HEK293 (cell line): ENCODE results near the gene STARD8.
A peak's percentile ranks its signal among the peaks of the same experiment; 100 is the strongest.

Source experiments
- CTCF ChIA-PET: fragments of 350-600 bp; formaldehyde crosslinking; extraction: SDS; loops from one replicate; lab custom pipeline; 2021; ENCODE audit warnings: antibody characterized with exemption; lab: Yijun Ruan, JAX
- POLR2A ChIA-PET: fragments of 300-600 bp; formaldehyde crosslinking; extraction: SDS; loops from one replicate; lab custom pipeline; 2020; ENCODE audit warnings: antibody characterized with exemption, inconsistent platforms; lab: Yijun Ruan, JAX
- H3K27ac ChIP-seq: fragments of 200-500 bp; sonication (Bioruptor generic); 2 replicates; pipeline ENCODE4 v1.5.1; 2014; ENCODE audit warnings: low read depth, low read length, control low read depth, inconsistent platforms; ENCODE audit errors: extremely low read depth
- H3K36me3 ChIP-seq, 2 experiments: fragments of 200-500 bp in 1 of 2; sonication (Bioruptor generic) in 1 of 2; 1 replicate in 1 of 2; 2 replicates in 1 of 2; pipeline ENCODE4 v1.5.1; 2014 to 2017; ENCODE audit warnings: inconsistent platforms in 2 of 2, low read length in 2 of 2; ENCODE audit not compliant: control insufficient read depth in 2 of 2, insufficient read depth in 1 of 2
- H3K4me1 ChIP-seq: fragments of 200-500 bp; sonication (Bioruptor generic); 2 replicates; pipeline ENCODE4 v1.5.1; 2014; ENCODE audit warnings: mild to moderate bottlenecking, low read length, inconsistent platforms; ENCODE audit not compliant: control insufficient read depth, insufficient read depth
- H3K4me3 ChIP-seq: 2 replicates; pipeline ENCODE4 v1.5.1; 2011; ENCODE audit warnings: low read depth, mild to moderate bottlenecking, control low read depth, low read length, moderate library complexity
- H3K9me3 ChIP-seq: fragments of 200-500 bp; sonication (Bioruptor generic); 2 replicates; pipeline ENCODE4 v1.5.1; 2014; ENCODE audit warnings: low read depth, low read length, inconsistent platforms; ENCODE audit not compliant: control insufficient read depth, insufficient read depth
- INSM2 ChIP-seq: fragments of 450-650 bp; formaldehyde crosslinking; IDR thresholded peaks from 2 replicates; pipeline ENCODE4 v1.5.1; 2016; ENCODE audit warnings: missing biosample characterization, missing genetic modification characterization
- KLF10 ChIP-seq: fragments of 450-650 bp; IDR thresholded peaks from 2 replicates; pipeline ENCODE4 v1.5.1; 2018; ENCODE audit warnings: missing biosample characterization, mild to moderate bottlenecking, missing genetic modification characterization
- KLF17 ChIP-seq: fragments of 450-650 bp; formaldehyde crosslinking; IDR thresholded peaks from 2 replicates; pipeline ENCODE4 v1.5.1; 2016; ENCODE audit warnings: missing biosample characterization, missing genetic modification characterization
- KLF9 ChIP-seq: fragments of 450-650 bp; formaldehyde crosslinking; IDR thresholded peaks from 2 replicates; pipeline ENCODE4 v1.5.1; 2016; ENCODE audit warnings: missing biosample characterization, missing genetic modification characterization, low read depth
- OSR2 ChIP-seq: fragments of 450-650 bp; formaldehyde crosslinking; IDR thresholded peaks from 2 replicates; pipeline ENCODE4 v1.5.1; 2016; ENCODE audit warnings: missing biosample characterization, missing genetic modification characterization
- TCF7L2 ChIP-seq: IDR thresholded peaks from 2 replicates; pipeline ENCODE4 v1.6.1; 2011; ENCODE audit warnings: low read depth, mild to moderate bottlenecking, inconsistent platforms, low read length, moderate library complexity, borderline replicate concordance
- YY2 ChIP-seq: fragments of 450-650 bp; formaldehyde crosslinking; IDR thresholded peaks from 2 replicates; pipeline ENCODE4 v1.5.1; 2016; ENCODE audit warnings: missing biosample characterization, missing genetic modification characterization
- ZIC2 ChIP-seq: fragments of 450-650 bp; formaldehyde crosslinking; IDR thresholded peaks from 2 replicates; pipeline ENCODE4 v1.5.1; 2016; ENCODE audit warnings: missing biosample characterization, missing genetic modification characterization
- ZNF155 ChIP-seq: fragments of 450-650 bp; formaldehyde crosslinking; IDR thresholded peaks from 2 replicates; pipeline ENCODE4 v1.5.1; 2016; ENCODE audit warnings: missing biosample characterization, missing genetic modification characterization
- ZNF16 ChIP-seq: fragments of 450-650 bp; formaldehyde crosslinking; IDR thresholded peaks from 2 replicates; pipeline ENCODE4 v1.5.1; 2016; ENCODE audit warnings: low read depth, missing biosample characterization, missing genetic modification characterization
- ZNF280C ChIP-seq: fragments of 450-650 bp; formaldehyde crosslinking; IDR thresholded peaks from 2 replicates; pipeline ENCODE4 v1.5.1; 2016; ENCODE audit warnings: missing biosample characterization, missing genetic modification characterization
- ZNF324 ChIP-seq: fragments of 450-650 bp; formaldehyde crosslinking; IDR thresholded peaks from 2 replicates; pipeline ENCODE4 v1.5.1; 2016; ENCODE audit warnings: missing biosample characterization, missing genetic modification characterization
- ZNF423 ChIP-seq: fragments of 450-650 bp; formaldehyde crosslinking; IDR thresholded peaks from 2 replicates; pipeline ENCODE4 v1.5.1; 2016; ENCODE audit warnings: missing biosample characterization, missing genetic modification characterization
- ZNF549 ChIP-seq: fragments of 450-650 bp; IDR thresholded peaks from 2 replicates; pipeline ENCODE4 v1.5.1; 2018; ENCODE audit warnings: missing biosample characterization, missing genetic modification characterization, mild to moderate bottlenecking, inconsistent platforms, moderate library complexity
- ZNF585B ChIP-seq: fragments of 450-650 bp; formaldehyde crosslinking; IDR thresholded peaks from 2 replicates; pipeline ENCODE4 v1.5.1; 2016; ENCODE audit warnings: missing biosample characterization, missing genetic modification characterization
- ZNF600 ChIP-seq: fragments of 450-650 bp; formaldehyde crosslinking; IDR thresholded peaks from 2 replicates; pipeline ENCODE4 v1.5.1; 2016; ENCODE audit warnings: missing biosample characterization, missing genetic modification characterization
- ZNF626 ChIP-seq: fragments of 450-650 bp; sonication (Bioruptor Pico); formaldehyde crosslinking; IDR thresholded peaks from 2 replicates; pipeline ENCODE4 v1.5.1; 2018; ENCODE audit warnings: missing biosample characterization, missing genetic modification characterization, inconsistent platforms
- ZNF776 ChIP-seq: fragments of 450-650 bp; formaldehyde crosslinking; IDR thresholded peaks from 2 replicates; pipeline ENCODE4 v1.5.0; 2017; ENCODE audit warnings: missing biosample characterization, missing genetic modification characterization, borderline replicate concordance
- ZNF785 ChIP-seq: fragments of 450-650 bp; formaldehyde crosslinking; IDR thresholded peaks from 2 replicates; pipeline ENCODE4 v1.5.1; 2016; ENCODE audit warnings: missing biosample characterization, missing genetic modification characterization
- ZSCAN16 ChIP-seq: fragments of 450-650 bp; formaldehyde crosslinking; IDR thresholded peaks from 2 replicates; pipeline ENCODE4 v1.5.1; 2016; ENCODE audit warnings: missing biosample characterization, missing genetic modification characterization
- TF ChIP-seq, protein P1 (sequence below): fragments of 450-650 bp; formaldehyde crosslinking; IDR thresholded peaks from 2 replicates; pipeline ENCODE4 v1.5.1; 2016; ENCODE audit warnings: missing biosample characterization, missing genetic modification characterization
- TF ChIP-seq, protein P2 (sequence below): fragments of 450-650 bp; formaldehyde crosslinking; IDR thresholded peaks from 2 replicates; pipeline ENCODE4 v1.5.1; 2017; ENCODE audit warnings: missing biosample characterization, missing genetic modification characterization

Gene STARD8

DNA sequence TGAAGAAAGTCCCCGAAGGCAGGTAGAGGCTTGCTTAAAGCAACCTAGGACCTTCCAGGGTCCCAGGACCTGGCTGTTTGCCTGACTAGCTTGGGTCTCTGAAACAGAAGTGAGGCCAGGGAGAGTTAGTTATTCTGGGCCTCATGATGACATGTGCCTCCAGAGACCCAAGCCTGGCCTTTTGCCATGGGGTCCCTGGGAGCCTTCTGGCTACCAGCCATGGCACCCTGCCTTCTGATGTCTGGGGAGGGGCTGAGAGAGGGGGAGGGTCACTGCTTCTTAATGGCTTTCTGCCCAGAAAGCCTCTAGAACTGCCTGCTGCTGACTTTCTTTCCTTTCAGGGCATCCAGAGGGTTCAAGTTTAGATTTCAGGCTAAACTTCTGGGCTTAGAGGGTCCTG is 1.0 kb upstream of the STARD8 start:
- TF ChIP-seq ZNF600 (tag by site-specific recombination), result no peak
- TF ChIP-seq ZIC2 (tag by site-specific recombination), result peak; percentile 29; the same call in 1 of the 2 replicates
- no peak for TF ChIP-seq ZNF423 (tag by site-specific recombination)
- no peak for TF ChIP-seq ZNF155 (tag by site-specific recombination)
- TF ChIP-seq YY2 (tag by site-specific recombination), result no peak
- no peak for TF ChIP-seq ZNF549
- no peak overlapping the region for H3K4me3 ChIP-seq
- no peak overlapping the region for H3K27ac ChIP-seq
- peaks cover 2% of the 10 kb centered on the region; the same call in 1 of the 2 replicates for H3K4me1 ChIP-seq
- ChIA-PET CTCF (no interaction called here), POLR2A (no interaction called here)
- H3K9me3 ChIP-seq, result no peaks in the 10 kb centered on the region
- no peaks in the 10 kb centered on the region for H3K36me3 ChIP-seq

GRCh38 chrX:68648960-68649359 is 1.5 kb downstream of the STARD8 start:
- no peak overlapping the region for H3K4me3 ChIP-seq
- no peaks in the 10 kb centered on the region for H3K36me3 ChIP-seq
- H3K4me1 ChIP-seq, result peaks cover 2% of the 10 kb centered on the region; the same call in 1 of the 2 replicates
- no peaks in the 10 kb centered on the region for H3K9me3 ChIP-seq
- no peak overlapping the region for H3K27ac ChIP-seq
- ChIA-PET CTCF (interaction anchor here (0.7 kb wide), 1 partner anchor 1964 kb away, joined by 4 read pairs; no protein-coding TSS in a partner anchor), POLR2A (no interaction called here)
- TF ChIP-seq INSM2 (tag by site-specific recombination) (no peak), ZNF16 (no peak), KLF9 (tag by site-specific recombination) (no peak), ZSCAN16 (tag by site-specific recombination) (no peak), ZNF280C (tag by site-specific recombination) (no peak), TCF7L2 (no peak), ZNF785 (tag by site-specific recombination) (no peak), OSR2 (tag by site-specific recombination) (no peak), KLF17 (no peak), ZNF776 (tag by site-specific recombination) (no peak), KLF10 (tag by site-specific recombination) (no peak), ZNF626 (tag by site-specific recombination) (no peak), ZNF585B (tag by site-specific recombination) (no peak), ZNF324 (tag by site-specific recombination) (no peak)
- TF ChIP-seq, protein P1, sequence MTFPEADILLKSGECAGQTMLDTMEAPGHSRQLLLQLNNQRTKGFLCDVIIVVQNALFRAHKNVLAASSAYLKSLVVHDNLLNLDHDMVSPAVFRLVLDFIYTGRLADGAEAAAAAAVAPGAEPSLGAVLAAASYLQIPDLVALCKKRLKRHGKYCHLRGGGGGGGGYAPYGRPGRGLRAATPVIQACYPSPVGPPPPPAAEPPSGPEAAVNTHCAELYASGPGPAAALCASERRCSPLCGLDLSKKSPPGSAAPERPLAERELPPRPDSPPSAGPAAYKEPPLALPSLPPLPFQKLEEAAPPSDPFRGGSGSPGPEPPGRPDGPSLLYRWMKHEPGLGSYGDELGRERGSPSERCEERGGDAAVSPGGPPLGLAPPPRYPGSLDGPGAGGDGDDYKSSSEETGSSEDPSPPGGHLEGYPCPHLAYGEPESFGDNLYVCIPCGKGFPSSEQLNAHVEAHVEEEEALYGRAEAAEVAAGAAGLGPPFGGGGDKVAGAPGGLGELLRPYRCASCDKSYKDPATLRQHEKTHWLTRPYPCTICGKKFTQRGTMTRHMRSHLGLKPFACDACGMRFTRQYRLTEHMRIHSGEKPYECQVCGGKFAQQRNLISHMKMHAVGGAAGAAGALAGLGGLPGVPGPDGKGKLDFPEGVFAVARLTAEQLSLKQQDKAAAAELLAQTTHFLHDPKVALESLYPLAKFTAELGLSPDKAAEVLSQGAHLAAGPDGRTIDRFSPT (tag by site-specific recombination), result no peak
- TF ChIP-seq, protein P2, sequence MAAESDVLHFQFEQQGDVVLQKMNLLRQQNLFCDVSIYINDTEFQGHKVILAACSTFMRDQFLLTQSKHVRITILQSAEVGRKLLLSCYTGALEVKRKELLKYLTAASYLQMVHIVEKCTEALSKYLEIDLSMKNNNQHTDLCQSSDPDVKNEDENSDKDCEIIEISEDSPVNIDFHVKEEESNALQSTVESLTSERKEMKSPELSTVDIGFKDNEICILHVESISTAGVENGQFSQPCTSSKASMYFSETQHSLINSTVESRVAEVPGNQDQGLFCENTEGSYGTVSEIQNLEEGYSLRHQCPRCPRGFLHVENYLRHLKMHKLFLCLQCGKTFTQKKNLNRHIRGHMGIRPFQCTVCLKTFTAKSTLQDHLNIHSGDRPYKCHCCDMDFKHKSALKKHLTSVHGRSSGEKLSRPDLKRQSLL (tag by site-specific recombination), result no peak
